BJ (cell line): ENCODE data around the gene CSF1. TPM values are rescaled to one million over a fixed set of nuclear protein-coding genes. Genes with fewer than 3 reads are reported as not detected.
A peak's percentile ranks its signal among the peaks of the same experiment; 100 is the strongest.

Experiments used
- CTCF ChIA-PET: fragments of 350-600 bp; formaldehyde crosslinking; extraction: SDS; loops from one replicate; lab custom pipeline; 2021; ENCODE audit warnings: antibody characterized with exemption, inconsistent platforms; lab: Yijun Ruan, JAX
- POLR2A ChIA-PET: fragments of 300-600 bp; sonication (Branson Sonifier 250); formaldehyde crosslinking; extraction: SDS; loops from one replicate; lab custom pipeline; 2021; ENCODE audit warnings: antibody characterized with exemption; lab: Charles Lee
- DNase-seq: peaks from one replicate; pipeline ENCODE4 v3.0.0-alpha.2; 2011; ENCODE audit warnings: low read depth
- H3K27me3 ChIP-seq: 2 replicates; pipeline ENCODE4 v1.6.0; 2011; ENCODE audit warnings: low read length; ENCODE audit not compliant: control insufficient read depth, insufficient read depth
- H3K36me3 ChIP-seq: 2 replicates; pipeline ENCODE4 v1.5.1; 2011; ENCODE audit warnings: low read length; ENCODE audit not compliant: control insufficient read depth, insufficient read depth
- H3K4me3 ChIP-seq: 2 replicates; pipeline ENCODE4 v1.5.1; 2011; ENCODE audit warnings: low read depth, mild to moderate bottlenecking, control low read depth, low read length
- CTCF ChIP-seq: IDR thresholded peaks from 2 replicates; pipeline ENCODE4 v1.5.1; 2011; ENCODE audit warnings: low read depth, mild to moderate bottlenecking, control low read depth, inconsistent platforms, low read length, moderate library complexity; ENCODE audit not compliant: insufficient read depth
- polyA plus RNA-seq: library from polyadenylated mRNA; depleted of rRNA; stranded (reverse); fragments of >200 nt; gene quantifications from 2 replicates; pipeline ENCODE4 v1.2.3, GENCODE V29; 2011

Gene CSF1
- polyA plus RNA-seq, 1 experiment = 48.4 TPM

GRCh38 chr1:109922326-109922725 lies 11.7 kb downstream of the CSF1 start:
- no peaks in the 10 kb centered on the region for H3K27me3 ChIP-seq
- CTCF ChIA-PET = interaction anchor here (2.0 to 2.1 kb wide), 2 partner anchors 8 to 62 kb away, joined by 6 read pairs; partner anchors contain the start of gene AHCYL1
- H3K36me3 ChIP-seq = peaks cover 75% of the 10 kb centered on the region
- POLR2A ChIA-PET = no interaction called here
- H3K4me3 ChIP-seq = no peak overlapping the region
- no peak for TF ChIP-seq CTCF
- no peak for DNase-seq

GRCh38 chr1:109923131-109923945 lies 12.7 kb downstream of the CSF1 start:
- Histone ChIP-seq H3K4me3 (no peak overlapping the region), H3K36me3 (peaks cover 70% of the 10 kb centered on the region), H3K27me3 (no peaks in the 10 kb centered on the region)
- TF ChIP-seq CTCF = peak; percentile 44
- CTCF ChIA-PET = interaction anchor here (1.0 to 2.1 kb wide), 6 partner anchors 9 to 61 kb away, joined by 3 to 6 read pairs (median 4); partner anchors contain the start of gene AHCYL1
- POLR2A ChIA-PET = no interaction called here
- no peak for DNase-seq

GRCh38 chr1:109923946-109924275 lies 13.3 kb downstream of the CSF1 start:
- ChIA-PET POLR2A (no interaction called here), CTCF (interaction anchor here (1.3 to 2.1 kb wide), 3 partner anchors 9 to 60 kb away, joined by 3 to 6 read pairs (median 3); no protein-coding TSS in a partner anchor)
- Histone ChIP-seq H3K27me3 (no peaks in the 10 kb centered on the region), H3K36me3 (peaks cover 69% of the 10 kb centered on the region), H3K4me3 (no peak overlapping the region)
- DNase-seq = no peak
- no peak for TF ChIP-seq CTCF

- Histone ChIP-seq H3K4me3 (no peak overlapping the region), H3K27me3 (no peaks in the 10 kb centered on the region), H3K36me3 (peaks cover 70% of the 10 kb centered on the region)
- TF ChIP-seq CTCF = no peak
- ChIA-PET POLR2A (interaction anchor here (0.6 kb wide), 1 partner anchor 58 kb away, joined by 3 read pairs; no protein-coding TSS in a partner anchor), CTCF (interaction anchor here (1.3 to 2.1 kb wide), 3 partner anchors 10 to 60 kb away, joined by 3 to 6 read pairs (median 3); no protein-coding TSS in a partner anchor)
- no peak for DNase-seq
These were observed 13.7 kb downstream of the CSF1 start for GRCh38 chr1:109924316-109924715.
